ENCODE results near the gene CYP27C1. TPM values are rescaled to one million over a fixed set of nuclear protein-coding genes. Genes with fewer than 3 reads are reported as not detected.
A peak's percentile ranks its signal among the peaks of the same experiment; 100 is the strongest.

The CYP27C1 gene
- total RNA-seq, 4 donors from 2014 or later: 2.4 to 3.5 (median 2.7) TPM

- 83 to 85% methylated on average over 4 of the region's 4 CpGs for WGBS, 2 donors
Measured at GRCh38 chr2:127196998-127197397, 23.1 kb downstream of the CYP27C1 start.

DNA sequence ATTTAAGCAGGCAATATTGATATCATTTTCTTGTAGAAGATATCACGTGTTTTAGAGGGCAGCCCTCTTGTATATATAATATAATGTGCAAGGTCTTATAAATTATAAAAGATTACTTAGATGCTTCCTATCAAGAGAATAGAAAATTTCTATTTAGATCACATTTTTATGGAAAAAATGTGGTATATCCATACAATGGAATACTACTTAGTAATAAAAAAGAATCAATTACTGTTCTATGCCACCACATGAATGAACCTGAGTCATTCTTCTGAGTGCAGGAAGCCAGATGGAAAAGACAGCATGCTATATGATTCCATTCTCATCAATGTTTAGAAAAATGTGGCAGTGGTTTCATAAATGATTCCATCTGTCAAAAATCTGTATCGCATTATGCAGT is 23.6 kb downstream of the CYP27C1 start:
- TF ChIP-seq POLR2A (IDR thresholded peaks at IDR 0.05): no peak
- TF ChIP-seq, protein P1, sequence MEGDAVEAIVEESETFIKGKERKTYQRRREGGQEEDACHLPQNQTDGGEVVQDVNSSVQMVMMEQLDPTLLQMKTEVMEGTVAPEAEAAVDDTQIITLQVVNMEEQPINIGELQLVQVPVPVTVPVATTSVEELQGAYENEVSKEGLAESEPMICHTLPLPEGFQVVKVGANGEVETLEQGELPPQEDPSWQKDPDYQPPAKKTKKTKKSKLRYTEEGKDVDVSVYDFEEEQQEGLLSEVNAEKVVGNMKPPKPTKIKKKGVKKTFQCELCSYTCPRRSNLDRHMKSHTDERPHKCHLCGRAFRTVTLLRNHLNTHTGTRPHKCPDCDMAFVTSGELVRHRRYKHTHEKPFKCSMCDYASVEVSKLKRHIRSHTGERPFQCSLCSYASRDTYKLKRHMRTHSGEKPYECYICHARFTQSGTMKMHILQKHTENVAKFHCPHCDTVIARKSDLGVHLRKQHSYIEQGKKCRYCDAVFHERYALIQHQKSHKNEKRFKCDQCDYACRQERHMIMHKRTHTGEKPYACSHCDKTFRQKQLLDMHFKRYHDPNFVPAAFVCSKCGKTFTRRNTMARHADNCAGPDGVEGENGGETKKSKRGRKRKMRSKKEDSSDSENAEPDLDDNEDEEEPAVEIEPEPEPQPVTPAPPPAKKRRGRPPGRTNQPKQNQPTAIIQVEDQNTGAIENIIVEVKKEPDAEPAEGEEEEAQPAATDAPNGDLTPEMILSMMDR (IDR thresholded peaks at IDR 0.05): no peak
- no peak overlapping the region for H3K4me3 ChIP-seq (ENCODE audit: low read depth, poor library complexity, severe bottlenecking)
- 94 to 95% methylated on average over 2 of the region's 2 CpGs for WGBS, 2 donors
- intact Hi-C loops (cut with DNase I; ENCODE audit: low total_unique reads): loop anchor here (10.0 kb wide), 1 partner anchor 288 kb away; no protein-coding TSS in a partner anchor
- no peak for DNase-seq (ENCODE audit: low spot score in 2 of 2)

More at GRCh38 chr2:127196998-127197397, 23.1 kb downstream of the CYP27C1 start:
- no peak for TF ChIP-seq POLR2A (IDR thresholded peaks at IDR 0.05)
- TF ChIP-seq, protein P1 (IDR thresholded peaks at IDR 0.05): no peak
- H3K4me3 ChIP-seq (ENCODE audit: low read depth, poor library complexity, severe bottlenecking): no peak overlapping the region
- no peak for DNase-seq (ENCODE audit: low spot score in 2 of 2)
- intact Hi-C loops (cut with DNase I; ENCODE audit: low total_unique reads): loop anchor here (10.0 kb wide), 1 partner anchor 288 kb away; no protein-coding TSS in a partner anchor

- H3K4me3 ChIP-seq (ENCODE audit: low read depth, poor library complexity, severe bottlenecking): no peak overlapping the region
- WGBS, 2 donors: 73 to 80% methylated on average over 18 of the region's 18 CpGs
- DNase-seq (ENCODE audit: low spot score in 2 of 2): peak in 1 of 2 donors; percentile 73
- intact Hi-C loops (cut with DNase I; ENCODE audit: low total_unique reads): loop anchor here (10.0 kb wide), 1 partner anchor 289 kb away; no protein-coding TSS in a partner anchor
- TF ChIP-seq POLR2A (IDR thresholded peaks at IDR 0.05): no peak
- TF ChIP-seq, protein P1 (IDR thresholded peaks at IDR 0.05): no peak
Measured at GRCh38 chr2:127195140-127196074, 24.7 kb downstream of the CYP27C1 start.

- peak in 1 of 2 donors; percentile 65 for DNase-seq (ENCODE audit: low spot score in 2 of 2)
- TF ChIP-seq, protein P1 (IDR thresholded peaks at IDR 0.05): no peak
- TF ChIP-seq POLR2A (IDR thresholded peaks at IDR 0.05): no peak
- H3K4me3 ChIP-seq (ENCODE audit: low read depth, poor library complexity, severe bottlenecking): no peak overlapping the region
- intact Hi-C loops (cut with DNase I; ENCODE audit: low total_unique reads): loop anchor here (10.0 kb wide), 1 partner anchor 290 kb away; no protein-coding TSS in a partner anchor
- WGBS, 2 donors: 67 to 73% methylated on average over 6 of the region's 6 CpGs
Measured at GRCh38 chr2:127194447-127194846, 25.7 kb downstream of the CYP27C1 start.

DNA sequence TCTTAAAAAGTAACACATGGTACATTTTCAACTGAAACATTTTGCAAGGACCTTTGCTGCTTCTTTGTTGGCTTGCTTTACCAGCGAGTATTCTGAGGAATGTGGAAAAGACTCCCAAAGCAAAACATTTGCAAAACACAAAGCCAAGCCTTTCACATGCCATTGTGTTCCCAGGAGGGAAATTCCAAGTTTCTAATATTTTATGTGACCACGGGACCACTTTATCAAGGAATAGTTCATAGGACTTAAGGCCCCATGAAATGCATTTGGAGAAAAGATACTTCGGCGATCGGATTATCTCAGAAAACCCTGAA is 26.2 kb downstream of the CYP27C1 start:
- no peak for TF ChIP-seq POLR2A (IDR thresholded peaks at IDR 0.05)
- TF ChIP-seq, protein P1 (IDR thresholded peaks at IDR 0.05): no peak
- no peak for DNase-seq (ENCODE audit: low spot score in 2 of 2)
- intact Hi-C loops (cut with DNase I; ENCODE audit: low total_unique reads): loop anchor here (10.0 kb wide), 1 partner anchor 291 kb away; no protein-coding TSS in a partner anchor
- WGBS, 2 donors: 47 to 61% methylated on average over 5 of the region's 5 CpGs
- H3K4me3 ChIP-seq (ENCODE audit: low read depth, poor library complexity, severe bottlenecking): no peak overlapping the region

Data from lower leg skin (tissue), 4 donors.